Measurements from ENCODE around the gene EXOC6.

- no peak for TF ChIP-seq CTCF (conservative IDR thresholded peaks at IDR 0.05; ENCODE audit: low read length)
- TF ChIP-seq EZH2phosphoT487 (IDR thresholded peaks at IDR 0.05; ENCODE audit: borderline replicate concordance): no peak
Observed at GRCh38 chr10:93090619-93091018, 242.3 kb downstream of the EXOC6 start.

Measured in Loucy (cell line).